GM19099 (cell line): ENCODE results near the gene C2orf78.

ENCODE experiments used
- POLR2A ChIP-seq: IDR thresholded peaks from 3 replicates; pipeline ENCODE4 v1.6.1; 2011; ENCODE audit warnings: low read depth; ENCODE audit not compliant: insufficient read length; ENCODE audit errors: extremely low read depth

C2orf78 gene

DNA sequence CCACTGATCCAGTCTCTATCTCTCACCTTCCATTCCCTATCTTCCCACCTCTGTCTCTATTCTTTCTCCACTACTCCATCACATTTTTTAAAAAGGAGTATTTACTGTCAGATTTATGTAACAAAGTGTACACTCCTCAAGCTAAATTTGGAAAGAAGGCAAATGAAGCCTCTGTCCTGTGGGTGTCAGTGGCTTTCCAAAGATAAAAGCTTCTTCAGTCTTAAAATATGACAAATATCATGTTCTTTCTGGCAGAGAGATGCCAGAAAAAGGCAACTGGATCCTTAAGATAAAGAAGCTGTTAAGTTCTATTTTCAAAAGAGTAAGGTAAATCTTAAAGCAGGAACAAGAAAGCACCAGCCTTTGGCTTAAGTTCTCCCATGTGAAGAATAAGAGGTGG is 11.2 kb upstream of the C2orf78 start:
- no peak for TF ChIP-seq POLR2A

DNA sequence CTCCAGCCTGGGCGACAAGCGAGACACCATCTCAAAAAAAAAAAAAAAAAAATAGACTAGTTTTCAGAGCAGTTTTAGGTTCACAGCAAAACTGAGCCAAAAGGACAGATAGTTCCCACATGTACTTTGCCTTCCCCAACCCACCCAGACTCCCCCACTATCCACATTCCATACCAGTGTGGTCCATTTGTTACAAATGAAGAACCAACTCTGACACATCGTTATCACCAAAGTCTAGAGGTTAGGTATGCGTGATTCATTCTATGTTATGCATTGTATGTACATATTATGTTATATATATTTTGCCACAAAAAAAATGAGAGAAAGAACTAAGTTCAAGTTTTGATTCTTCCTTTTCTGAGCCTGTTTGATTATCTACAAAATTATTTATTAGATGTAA is 7.6 kb upstream of the C2orf78 start:
- no peak for TF ChIP-seq POLR2A

DNA sequence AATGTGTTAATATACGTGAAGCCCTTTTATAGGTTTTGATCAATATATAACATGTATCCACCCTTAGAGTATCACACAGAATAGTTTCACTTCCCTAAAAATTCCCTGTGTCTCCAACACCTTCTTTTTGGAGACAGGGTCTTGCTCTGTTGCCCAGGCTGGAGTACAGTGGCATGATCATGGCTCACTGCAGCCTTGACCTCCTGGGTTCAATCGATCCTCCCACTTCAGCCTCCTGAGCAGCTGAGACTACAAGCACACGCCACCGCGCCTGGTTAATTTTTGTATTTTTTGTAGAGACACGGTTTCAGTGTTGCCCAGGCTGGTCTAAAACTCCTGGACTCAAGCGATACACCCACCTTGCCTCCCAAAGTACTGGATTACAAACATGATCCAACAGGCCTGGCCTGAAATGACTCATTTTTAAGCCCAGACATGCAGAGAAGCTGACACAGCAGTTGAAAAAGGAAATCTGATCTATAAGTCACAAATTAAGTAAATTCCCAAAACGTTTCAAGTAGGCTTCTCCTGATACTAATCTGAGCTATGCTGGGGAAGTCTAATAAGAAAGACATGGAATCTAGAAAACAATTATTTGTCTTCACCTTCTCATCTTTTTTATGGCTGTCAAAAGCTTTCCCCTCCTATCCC is 7.0 kb upstream of the C2orf78 start:
- no peak for TF ChIP-seq POLR2A

DNA sequence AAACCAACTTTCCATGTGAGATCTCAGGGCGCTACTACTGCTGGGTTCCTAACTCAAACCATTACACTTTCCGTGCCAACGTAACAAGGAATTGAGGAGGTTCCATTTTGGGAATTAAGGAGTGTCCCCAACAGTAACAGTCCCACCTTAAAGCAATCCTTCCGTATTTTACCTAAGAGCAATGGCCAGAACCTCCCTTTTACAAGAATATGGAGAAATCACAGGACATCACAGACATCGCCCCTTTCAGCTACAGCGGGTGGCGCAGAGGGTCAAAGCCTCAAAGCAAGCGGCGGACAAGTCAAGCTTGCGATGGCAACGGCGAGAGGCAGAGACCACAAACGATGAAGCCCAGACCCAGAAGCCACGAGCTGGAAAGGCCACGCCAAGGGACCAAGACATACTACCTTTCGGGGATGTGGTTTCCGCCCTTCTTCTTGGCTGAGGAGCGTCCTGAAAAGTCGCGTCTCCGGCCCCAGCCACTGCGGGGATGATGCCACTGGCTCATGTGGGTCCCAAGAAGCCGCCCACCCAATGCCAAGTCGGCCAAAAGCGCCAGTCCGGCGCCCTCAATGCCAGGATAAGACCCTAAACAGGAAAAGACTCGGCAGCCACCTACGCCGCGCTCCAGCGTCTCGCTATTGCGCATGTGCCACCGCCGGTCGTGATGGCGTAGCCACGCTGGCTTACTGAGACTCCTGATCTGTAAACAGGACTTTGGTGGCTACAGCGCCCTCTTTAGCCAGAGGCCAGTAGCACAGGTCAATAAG is 4.3 kb upstream of the C2orf78 start, which contains the start of gene DUSP11:
Gene DUSP11, minus strand, starts transcription at position 637 of the 770 bp plus-strand sequence. Its CDS starts 129 bp downstream, at position 508.
- peak; percentile 89 for TF ChIP-seq POLR2A

DNA sequence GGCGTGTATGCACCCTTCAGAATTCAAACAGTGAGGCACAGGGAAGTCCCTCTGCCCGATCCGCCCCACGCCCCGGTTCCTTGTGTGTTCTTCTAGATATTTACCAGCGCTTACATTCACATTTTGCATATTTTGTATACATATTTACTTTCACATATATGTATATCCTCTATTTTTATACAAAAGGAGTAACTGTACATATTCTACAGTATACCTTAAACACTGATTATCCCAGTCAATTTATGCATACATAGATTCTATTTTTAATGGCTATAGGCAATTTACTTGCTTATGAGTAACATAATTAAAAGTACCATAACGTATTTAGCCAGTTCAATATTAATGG is 3.8 kb upstream of the C2orf78 start:
- TF ChIP-seq POLR2A: no peak

DNA sequence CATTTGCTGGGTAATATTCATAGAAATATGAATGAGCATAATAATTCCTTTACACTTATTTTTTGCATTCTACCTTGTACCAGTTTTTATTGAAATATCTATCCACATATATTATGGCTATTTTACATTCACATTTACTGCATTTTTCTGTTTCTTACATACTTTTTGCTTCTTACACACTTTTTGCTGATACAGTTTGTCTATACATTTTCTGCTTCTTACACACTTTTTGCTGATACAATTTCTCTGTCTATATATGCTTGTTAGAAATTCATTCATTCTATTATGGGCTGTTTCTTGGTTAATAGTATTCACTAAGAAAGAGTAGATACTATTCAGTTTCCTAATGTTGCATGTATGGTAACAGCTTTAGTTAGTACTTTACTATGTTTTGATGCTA is 27.9 kb downstream of the C2orf78 start:
- TF ChIP-seq POLR2A: no peak

DNA sequence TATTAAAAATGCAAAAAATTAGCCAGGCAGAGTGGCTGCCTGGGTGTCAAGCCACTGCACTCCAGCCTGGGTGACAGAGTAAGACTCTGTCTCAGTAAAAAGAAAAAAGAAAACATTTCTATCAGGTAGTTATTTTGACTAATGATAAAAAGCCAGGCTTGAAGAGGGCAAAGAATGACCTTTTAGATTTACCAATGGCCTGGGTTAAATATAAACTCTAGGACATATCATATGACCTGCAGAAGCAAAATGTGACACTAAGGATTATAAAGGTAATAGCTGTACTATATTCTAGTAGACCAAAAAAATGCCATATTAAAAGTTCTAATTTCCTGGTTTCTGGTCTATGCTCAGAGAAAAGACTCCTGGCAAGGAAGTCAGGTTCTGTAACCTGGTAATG is 28.7 kb downstream of the C2orf78 start:
- TF ChIP-seq POLR2A: no peak

DNA sequence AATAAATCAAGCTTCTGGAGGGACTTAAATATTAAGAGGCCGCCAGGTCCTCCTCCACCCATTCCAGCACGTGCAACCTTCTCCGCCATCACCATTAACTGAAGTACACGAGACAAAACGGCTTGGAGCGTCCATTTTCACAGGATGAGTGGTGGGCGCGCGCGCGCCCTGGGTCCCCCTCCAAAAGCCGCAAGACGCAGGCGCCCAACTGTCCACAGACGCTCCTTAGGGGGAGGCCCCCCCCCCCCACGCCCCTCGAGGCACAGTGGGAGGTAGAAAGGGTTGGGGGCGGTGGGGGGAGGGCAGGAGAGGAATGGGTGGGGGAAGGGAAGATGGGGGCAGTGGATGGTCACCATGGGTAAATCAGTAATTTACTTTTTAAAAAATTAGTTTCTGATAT is 34.3 kb downstream of the C2orf78 start:
- TF ChIP-seq POLR2A: no peak

DNA sequence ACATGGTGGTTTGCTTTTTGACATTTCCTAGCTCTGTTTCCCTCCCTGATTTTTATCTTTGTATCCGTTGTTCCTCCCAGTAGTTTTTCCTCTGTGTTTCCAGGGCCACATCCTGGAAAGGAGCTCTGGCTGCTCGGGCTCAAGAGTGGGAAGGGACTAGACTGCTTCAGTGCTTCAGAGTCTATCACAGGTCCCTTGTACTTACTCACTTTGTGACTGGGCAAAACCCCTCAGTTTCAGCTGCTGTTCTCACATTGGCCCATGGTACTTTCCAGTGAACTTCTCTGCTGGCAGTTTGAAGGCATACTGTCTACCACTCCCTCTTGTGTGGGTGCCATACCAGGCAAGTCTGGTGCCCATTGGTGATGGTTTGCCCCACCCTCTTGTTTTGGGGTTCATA is 37.2 kb downstream of the C2orf78 start:
- peak; percentile 20 for TF ChIP-seq POLR2A

DNA sequence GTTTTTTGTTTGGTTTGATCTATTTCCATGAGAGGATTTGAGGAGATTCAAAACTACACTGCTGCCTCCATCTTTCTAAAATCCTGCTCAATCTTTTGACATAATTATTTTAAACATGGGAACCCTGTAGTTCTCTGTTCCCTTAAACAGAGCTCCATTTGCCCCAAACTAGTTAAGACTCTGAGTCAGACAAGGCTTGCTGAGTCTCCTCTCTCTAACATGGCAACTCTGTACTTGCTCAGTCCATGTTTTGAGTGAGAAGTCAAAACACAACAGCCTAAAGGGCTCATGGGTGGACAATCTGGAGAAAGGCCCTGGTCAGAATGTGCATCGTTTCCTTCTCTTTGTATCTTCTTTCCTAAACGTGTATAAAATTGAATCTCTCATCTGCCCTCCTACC is 37.7 kb downstream of the C2orf78 start:
- TF ChIP-seq POLR2A: no peak

DNA sequence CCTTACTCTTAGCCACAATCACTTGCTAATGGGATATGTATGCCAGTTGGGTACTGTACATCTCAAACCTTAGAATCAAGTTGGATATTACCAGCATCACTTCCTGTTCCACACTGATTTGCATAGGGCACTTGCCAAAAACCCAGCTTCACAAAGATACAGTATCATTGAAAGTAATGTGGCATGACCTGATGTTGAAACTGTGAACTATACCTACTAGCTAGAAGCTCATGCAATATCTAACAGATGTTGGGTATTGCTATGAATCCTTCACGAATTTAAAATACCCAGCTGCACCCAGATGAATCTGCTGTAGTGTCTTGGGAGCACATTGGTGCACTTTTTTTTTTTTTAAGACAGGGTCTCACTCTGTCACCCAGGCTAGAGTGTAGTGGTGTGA is 38.3 kb downstream of the C2orf78 start:
- no peak for TF ChIP-seq POLR2A

DNA sequence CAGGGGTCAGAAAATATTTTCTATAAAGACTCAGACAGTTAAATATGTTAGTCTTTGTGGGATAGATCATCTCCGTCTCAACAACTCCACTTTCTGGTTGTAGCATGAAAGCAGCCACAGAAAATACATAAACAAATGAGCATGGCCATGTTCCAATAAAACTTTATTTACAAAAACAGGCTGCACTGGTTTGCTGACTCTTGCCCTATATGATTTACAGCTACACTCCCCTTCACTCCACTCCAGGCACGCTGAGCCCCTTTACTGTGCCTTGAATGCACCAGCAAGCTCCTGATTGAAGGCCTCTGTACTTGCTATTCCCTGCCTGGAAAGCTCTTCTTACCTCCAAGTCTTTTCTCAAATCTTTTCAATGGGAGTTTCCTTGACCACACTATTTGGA is 39.0 kb downstream of the C2orf78 start:
- no peak for TF ChIP-seq POLR2A

DNA sequence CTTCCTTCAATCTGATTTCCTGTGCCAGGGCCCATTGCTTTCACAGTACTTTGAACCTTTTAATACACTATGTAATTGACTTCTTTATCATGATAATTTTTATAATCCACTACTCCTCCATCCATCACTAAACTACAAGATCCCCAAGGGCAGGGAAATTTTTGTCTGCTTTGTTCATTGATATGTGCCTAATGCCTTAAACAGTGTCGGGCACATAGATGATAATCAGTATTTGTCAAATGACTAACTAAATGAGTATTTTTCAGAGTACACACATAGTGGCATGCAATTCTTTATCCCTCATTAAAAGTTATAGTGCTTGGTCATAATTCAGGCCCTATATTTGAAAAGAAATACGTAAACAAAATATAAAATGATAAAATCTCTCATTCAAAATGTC is 39.4 kb downstream of the C2orf78 start:
- no peak for TF ChIP-seq POLR2A

DNA sequence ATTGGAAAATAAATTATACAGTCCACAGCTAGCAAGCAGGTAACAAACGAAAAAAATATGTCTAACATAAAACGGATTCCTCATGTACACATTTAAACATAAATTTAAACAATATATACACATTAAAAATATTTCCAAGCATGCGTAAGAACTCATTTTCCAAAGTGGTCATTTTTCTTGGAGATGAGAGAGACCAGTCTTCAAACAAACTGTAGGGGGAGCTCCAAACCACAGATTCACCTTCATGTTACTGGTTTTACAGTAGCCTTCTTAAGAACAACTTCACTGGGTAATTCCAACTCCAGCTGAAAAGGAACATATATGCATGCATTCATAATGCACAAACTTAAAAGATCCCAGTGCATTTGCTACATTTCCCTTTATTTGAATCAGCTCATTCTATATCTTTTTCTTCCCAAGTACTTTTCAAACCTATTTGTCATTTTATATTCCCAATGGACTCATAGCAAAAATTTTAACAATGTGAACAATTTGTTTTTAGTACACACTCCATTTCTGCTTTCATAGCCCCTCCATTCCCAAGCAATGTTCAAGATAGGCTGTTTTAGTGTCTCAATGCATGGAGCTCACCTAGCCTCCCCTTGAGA is 40.0 kb downstream of the C2orf78 start:
- TF ChIP-seq POLR2A: no peak

DNA sequence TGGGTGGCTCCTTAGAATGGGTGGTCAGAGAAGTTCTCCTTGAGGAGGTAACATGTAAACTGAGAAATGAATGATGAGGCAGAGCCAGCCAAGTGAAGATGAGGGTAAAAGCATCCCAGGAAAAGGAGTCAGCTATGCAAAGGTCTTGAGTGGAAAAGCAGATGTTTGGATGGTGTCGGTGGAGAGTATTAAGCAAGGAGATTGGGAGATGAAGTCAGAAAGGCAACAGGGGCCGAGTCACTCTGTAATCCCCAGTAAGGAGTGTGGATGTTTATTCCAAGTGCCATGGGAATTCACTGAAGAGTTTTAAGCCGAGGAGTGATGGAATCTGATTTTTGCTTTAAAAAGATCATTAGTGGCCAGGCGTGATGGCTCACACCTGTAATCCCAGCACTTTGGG is 41.4 kb downstream of the C2orf78 start:
- TF ChIP-seq POLR2A: no peak

DNA sequence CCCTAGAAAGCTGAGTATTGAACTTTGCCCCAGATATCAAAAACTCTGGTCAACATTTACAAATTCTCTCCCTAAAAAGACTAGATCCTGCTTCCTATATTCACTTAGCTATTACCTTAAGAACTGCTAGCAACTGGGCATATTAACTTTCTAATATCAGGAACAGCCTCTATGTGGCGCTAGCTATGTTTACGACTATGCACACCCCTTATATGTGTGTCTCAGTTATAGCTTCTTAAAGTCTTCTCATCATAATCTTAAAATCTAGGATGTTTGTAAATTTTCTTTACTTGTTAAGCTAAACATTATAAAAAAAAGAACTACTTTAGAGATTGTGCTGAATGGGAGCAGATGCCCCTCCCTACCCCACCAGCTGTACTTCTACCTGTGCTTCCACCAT is 43.0 kb downstream of the C2orf78 start:
- TF ChIP-seq POLR2A: no peak

DNA sequence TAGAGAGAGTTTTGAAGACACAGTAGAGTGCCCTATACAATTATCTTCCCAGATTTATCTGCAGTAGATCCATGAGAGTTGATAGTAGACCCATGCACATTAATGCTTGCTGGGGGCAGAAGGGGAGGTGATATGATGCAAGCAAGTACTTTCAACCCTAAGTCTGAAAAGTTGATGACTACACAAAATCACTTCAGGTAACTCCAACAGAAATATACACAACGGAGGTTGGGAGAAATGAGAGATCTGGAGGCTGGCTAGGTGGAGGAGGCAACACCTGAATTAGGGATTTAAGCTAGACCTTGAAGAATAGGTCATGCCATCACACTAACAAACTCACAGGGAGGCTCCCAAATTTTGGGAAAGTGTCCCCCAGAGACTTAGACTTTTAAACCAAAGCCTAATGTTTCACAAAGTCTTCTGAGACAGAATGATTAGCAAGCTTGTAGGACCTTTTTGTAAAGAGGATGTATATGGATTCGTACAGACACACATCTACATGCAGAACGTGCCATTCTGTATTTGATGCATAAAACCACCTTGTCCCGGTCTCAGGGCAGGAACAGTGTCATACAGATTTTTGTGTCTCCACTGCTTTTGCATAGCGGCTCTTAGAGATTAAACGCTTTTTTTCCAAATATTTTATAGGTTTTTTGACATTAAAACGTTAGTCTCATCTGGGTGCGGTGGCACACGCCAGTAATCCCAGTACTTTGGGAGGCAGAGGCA is 43.8 kb downstream of the C2orf78 start:
- TF ChIP-seq POLR2A: no peak
